Measurements from ENCODE around the gene CD2BP2. TPM values are rescaled to one million over a fixed set of nuclear protein-coding genes. Genes with fewer than 3 reads are reported as not detected.
A peak's percentile ranks its signal among the peaks of the same experiment; 100 is the strongest.

Gene CD2BP2
- total RNA-seq, 1 donor from 2014 or later = 77.8 TPM

GRCh38 chr16:30353438-30354129 lies 1.5 kb downstream of the CD2BP2 start:
- no peak for DNase-seq
- TF ChIP-seq, protein P1, sequence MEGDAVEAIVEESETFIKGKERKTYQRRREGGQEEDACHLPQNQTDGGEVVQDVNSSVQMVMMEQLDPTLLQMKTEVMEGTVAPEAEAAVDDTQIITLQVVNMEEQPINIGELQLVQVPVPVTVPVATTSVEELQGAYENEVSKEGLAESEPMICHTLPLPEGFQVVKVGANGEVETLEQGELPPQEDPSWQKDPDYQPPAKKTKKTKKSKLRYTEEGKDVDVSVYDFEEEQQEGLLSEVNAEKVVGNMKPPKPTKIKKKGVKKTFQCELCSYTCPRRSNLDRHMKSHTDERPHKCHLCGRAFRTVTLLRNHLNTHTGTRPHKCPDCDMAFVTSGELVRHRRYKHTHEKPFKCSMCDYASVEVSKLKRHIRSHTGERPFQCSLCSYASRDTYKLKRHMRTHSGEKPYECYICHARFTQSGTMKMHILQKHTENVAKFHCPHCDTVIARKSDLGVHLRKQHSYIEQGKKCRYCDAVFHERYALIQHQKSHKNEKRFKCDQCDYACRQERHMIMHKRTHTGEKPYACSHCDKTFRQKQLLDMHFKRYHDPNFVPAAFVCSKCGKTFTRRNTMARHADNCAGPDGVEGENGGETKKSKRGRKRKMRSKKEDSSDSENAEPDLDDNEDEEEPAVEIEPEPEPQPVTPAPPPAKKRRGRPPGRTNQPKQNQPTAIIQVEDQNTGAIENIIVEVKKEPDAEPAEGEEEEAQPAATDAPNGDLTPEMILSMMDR (IDR thresholded peaks at IDR 0.05; ENCODE audit: partially characterized antibody, unreplicated experiment) = no peak
- Mint-ChIP-seq H3K9me3 (ENCODE audit: unreplicated experiment) (peaks cover 14% of the 10 kb centered on the region), H3K27me3 (ENCODE audit: unreplicated experiment) (peaks cover 12% of the 10 kb centered on the region), H3K27ac (ENCODE audit: unreplicated experiment) (peak overlapping the region; percentile 17), H3K4me3 (ENCODE audit: unreplicated experiment) (peak overlapping the region; percentile 97), H3K36me3 (ENCODE audit: unreplicated experiment) (no peaks in the 10 kb centered on the region), H3K4me1 (ENCODE audit: low read depth, unreplicated experiment) (peaks cover 15% of the 10 kb centered on the region)

GRCh38 chr16:30352488-30353401 lies 2.4 kb downstream of the CD2BP2 start:
- Mint-ChIP-seq H3K36me3 (ENCODE audit: unreplicated experiment) (no peaks in the 10 kb centered on the region), H3K4me3 (ENCODE audit: unreplicated experiment) (no peak overlapping the region), H3K9me3 (ENCODE audit: unreplicated experiment) (peaks cover 14% of the 10 kb centered on the region), H3K27ac (ENCODE audit: unreplicated experiment) (no peak overlapping the region), H3K27me3 (ENCODE audit: unreplicated experiment) (peaks cover 11% of the 10 kb centered on the region), H3K4me1 (ENCODE audit: low read depth, unreplicated experiment) (peaks cover 15% of the 10 kb centered on the region)
- TF ChIP-seq, protein P1 (IDR thresholded peaks at IDR 0.05; ENCODE audit: partially characterized antibody, unreplicated experiment) = peak; percentile 54
- no peak for DNase-seq

DNA sequence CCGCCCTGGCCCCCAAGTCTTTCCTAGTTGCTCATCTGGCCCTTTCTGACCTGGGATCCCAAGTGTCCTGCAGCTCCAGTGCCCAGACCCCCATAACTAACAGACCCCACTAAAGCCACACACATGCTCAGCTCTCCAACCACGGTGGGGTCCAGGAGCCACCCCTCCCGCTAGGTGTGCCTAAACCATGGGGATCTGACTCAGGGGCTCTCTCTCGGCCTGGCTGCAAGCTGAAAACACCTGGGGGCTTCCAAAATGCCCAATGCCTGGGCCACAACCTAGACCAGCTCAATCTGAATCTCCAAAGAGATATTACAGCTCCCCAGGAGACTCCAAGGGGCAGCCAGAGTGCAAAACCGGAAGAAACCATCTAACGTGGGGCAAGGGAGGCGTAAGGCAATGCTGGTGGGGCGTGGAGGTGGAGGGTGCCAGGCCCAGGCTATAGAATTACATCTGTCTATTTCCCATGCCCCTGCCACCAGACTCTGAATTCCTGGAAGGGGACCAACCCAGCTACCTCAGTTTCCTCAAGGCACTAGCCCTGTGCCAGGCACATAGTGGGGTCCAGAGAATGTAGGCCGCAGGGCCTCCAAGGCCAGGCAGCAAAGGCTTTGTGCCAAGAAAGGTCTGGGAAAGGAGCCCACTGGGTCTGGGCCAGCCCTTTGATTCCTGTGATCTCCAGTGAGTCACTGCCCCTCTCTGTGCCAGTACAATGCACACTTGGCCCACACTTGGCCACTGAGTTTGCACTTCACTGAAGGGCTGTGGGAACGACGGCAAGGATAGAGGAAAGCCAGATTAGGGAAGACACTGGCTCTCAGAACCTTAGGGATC lies 3.3 kb downstream of the CD2BP2 start:
- Mint-ChIP-seq H3K4me3 (ENCODE audit: unreplicated experiment) (no peak overlapping the region), H3K9me3 (ENCODE audit: unreplicated experiment) (peaks cover 14% of the 10 kb centered on the region), H3K27me3 (ENCODE audit: unreplicated experiment) (peaks cover 11% of the 10 kb centered on the region), H3K4me1 (ENCODE audit: low read depth, unreplicated experiment) (peaks cover 10% of the 10 kb centered on the region), H3K27ac (ENCODE audit: unreplicated experiment) (no peak overlapping the region), H3K36me3 (ENCODE audit: unreplicated experiment) (no peaks in the 10 kb centered on the region)
- no peak for DNase-seq
- TF ChIP-seq, protein P1 (IDR thresholded peaks at IDR 0.05; ENCODE audit: partially characterized antibody, unreplicated experiment) = no peak

GRCh38 chr16:30351001-30351441 lies 4.1 kb downstream of the CD2BP2 start:
- no peak overlapping the region for H3K27ac Mint-ChIP-seq (ENCODE audit: unreplicated experiment)
- H3K4me1 Mint-ChIP-seq (ENCODE audit: low read depth, unreplicated experiment) = peaks cover 7% of the 10 kb centered on the region
- TF ChIP-seq, protein P1 (IDR thresholded peaks at IDR 0.05; ENCODE audit: partially characterized antibody, unreplicated experiment) = no peak
- peaks cover 12% of the 10 kb centered on the region for H3K9me3 Mint-ChIP-seq (ENCODE audit: unreplicated experiment)
- no peak overlapping the region for H3K4me3 Mint-ChIP-seq (ENCODE audit: unreplicated experiment)
- H3K36me3 Mint-ChIP-seq (ENCODE audit: unreplicated experiment) = no peaks in the 10 kb centered on the region
- no peak for DNase-seq
- H3K27me3 Mint-ChIP-seq (ENCODE audit: unreplicated experiment) = peaks cover 11% of the 10 kb centered on the region
